IMR-90 (cell line): Measurements from ENCODE around the gene COL23A1. TPM values are rescaled to one million over a fixed set of nuclear protein-coding genes. Genes with fewer than 3 reads are reported as not detected.

ENCODE experiments used
- ATAC-seq: fragments of 200-7000 bp; cut with Tn5 transposase; 2 replicates; pipeline ENCODE4 v1.9.1; 2020; ENCODE audit warnings: low read depth, mild to moderate bottlenecking, moderate library complexity
- BruUV-seq: library from RNA; stranded (reverse); fragments of 400-500 nt; replicated peaks from 2 replicates; lab custom pipeline; 2021; lab: Mats Ljungman, UMichigan
- CTCF ChIA-PET: fragments of 300-600 bp; formaldehyde crosslinking; extraction: SDS; loops from one replicate; lab custom pipeline; 2021; ENCODE audit warnings: antibody characterized with exemption; lab: Yijun Ruan, JAX
- POLR2A ChIA-PET: fragments of 300-600 bp; sonication (Branson Sonifier 250); formaldehyde crosslinking; loops from one replicate; lab custom pipeline; 2022; ENCODE audit warnings: antibody characterized with exemption; ENCODE audit not compliant: unreplicated experiment; lab: Charles Lee
- DNase-seq: peaks from one replicate; pipeline ENCODE4 v3.0.0; 2013
- H2AFZ ChIP-seq: replicated peaks from 2 replicates; pipeline ENCODE3; 2013; ENCODE audit warnings: low read length, mild to moderate bottlenecking; ENCODE audit not compliant: poor library complexity
- H2AK5ac ChIP-seq: 2 replicates; pipeline ENCODE4 v1.6.1; 2013; ENCODE audit warnings: low read depth, low read length, inconsistent platforms
- H2AK9ac ChIP-seq: replicated peaks from 2 replicates; pipeline ENCODE3; 2013; ENCODE audit warnings: mild to moderate bottlenecking, low read depth, low read length, moderate library complexity; ENCODE audit not compliant: poor library complexity
- H2BK120ac ChIP-seq: 2 replicates; pipeline ENCODE4 v1.6.1; 2013; ENCODE audit warnings: low read depth, low read length, inconsistent platforms
- H2BK15ac ChIP-seq: 3 replicates; pipeline ENCODE4 v1.6.1; 2013; ENCODE audit warnings: low read depth, low read length, inconsistent platforms
- H2BK20ac ChIP-seq: 2 replicates; pipeline ENCODE4 v1.6.1; 2013; ENCODE audit warnings: low read depth, mild to moderate bottlenecking, inconsistent platforms, low read length, moderate library complexity
- H2BK5ac ChIP-seq: 2 replicates; pipeline ENCODE4 v1.6.1; 2013; ENCODE audit warnings: mild to moderate bottlenecking, low read depth, low read length, inconsistent platforms; ENCODE audit not compliant: poor library complexity, severe bottlenecking
- H3K14ac ChIP-seq: replicated peaks from 2 replicates; pipeline ENCODE4 v1.6.1; 2013; ENCODE audit warnings: low read depth, low read length, inconsistent platforms
- H3K18ac ChIP-seq: 2 replicates; pipeline ENCODE4 v1.6.1; 2013; ENCODE audit warnings: low read depth, low read length, control low read depth
- H3K23ac ChIP-seq: 2 replicates; pipeline ENCODE4 v1.6.1; 2013; ENCODE audit warnings: low read depth, low read length, inconsistent platforms
- H3K27ac ChIP-seq: 2 replicates; pipeline ENCODE4 v1.5.1; 2013; ENCODE audit warnings: mild to moderate bottlenecking, control low read depth, low read length; ENCODE audit not compliant: insufficient read depth
- H3K27me3 ChIP-seq: 2 replicates; pipeline ENCODE4 v1.6.1; 2013; ENCODE audit warnings: low read length; ENCODE audit not compliant: control insufficient read depth, insufficient read depth
- H3K36me3 ChIP-seq: 2 replicates; pipeline ENCODE4 v1.6.1; 2013; ENCODE audit warnings: low read length, mixed read lengths; ENCODE audit not compliant: control insufficient read depth, insufficient read depth
- H3K4ac ChIP-seq: 2 replicates; pipeline ENCODE4 v1.6.1; 2013; ENCODE audit warnings: low read depth, low read length, inconsistent platforms
- H3K4me1 ChIP-seq: 2 replicates; pipeline ENCODE4 v1.6.1; 2013; ENCODE audit warnings: low read length, mixed read lengths; ENCODE audit not compliant: control insufficient read depth, insufficient read depth
- H3K4me2 ChIP-seq: 2 replicates; pipeline ENCODE4 v1.6.1; 2013; ENCODE audit warnings: low read depth, mild to moderate bottlenecking, control low read depth, low read length, moderate library complexity
- H3K4me3 ChIP-seq: 2 replicates; pipeline ENCODE4 v1.5.1; 2013; ENCODE audit warnings: low read depth, mild to moderate bottlenecking, control low read depth, low read length, moderate library complexity; ENCODE audit not compliant: insufficient read depth
- H3K56ac ChIP-seq: 2 replicates; pipeline ENCODE4 v1.6.1; 2013; ENCODE audit warnings: low read length, inconsistent platforms; ENCODE audit not compliant: insufficient read depth; ENCODE audit errors: extremely low read depth
- H3K79me1 ChIP-seq, 2 experiments: 2 replicates each; pipeline ENCODE4 v1.6.1; 2013; ENCODE audit warnings: low read length in 2 of 2, inconsistent platforms in 1 of 2, low read depth in 1 of 2
- H3K9ac ChIP-seq: 2 replicates; pipeline ENCODE4 v1.6.1; 2013; ENCODE audit warnings: low read depth, low read length, control low read depth
- H3K9me1 ChIP-seq: 2 replicates; pipeline ENCODE4 v1.6.1; 2013; ENCODE audit warnings: low read length, inconsistent platforms; ENCODE audit not compliant: insufficient read depth
- H3K9me3 ChIP-seq: 2 replicates; pipeline ENCODE4 v1.6.1; 2013; ENCODE audit warnings: low read length; ENCODE audit not compliant: control insufficient read depth, insufficient read depth
- H4K20me1 ChIP-seq: 2 replicates; pipeline ENCODE4 v1.6.1; 2013; ENCODE audit warnings: low read length, inconsistent platforms; ENCODE audit not compliant: insufficient read depth
- H4K5ac ChIP-seq: 2 replicates; pipeline ENCODE4 v1.6.1; 2013; ENCODE audit warnings: mild to moderate bottlenecking, low read depth, low read length, control low read depth
- H4K8ac ChIP-seq, 2 experiments: 2 replicates each; pipeline ENCODE4 v1.6.1; 2013; ENCODE audit warnings: low read depth in 2 of 2, low read length in 2 of 2, control low read depth in 1 of 2, inconsistent platforms in 1 of 2
- H4K91ac ChIP-seq: 2 replicates; pipeline ENCODE4 v1.6.1; 2013; ENCODE audit warnings: low read depth, low read length, inconsistent platforms; ENCODE audit not compliant: insufficient read depth
- BHLHE40 ChIP-seq: fragments of 150-350 bp; IDR thresholded peaks from 2 replicates; pipeline ENCODE4 v1.6.1; 2016; ENCODE audit warnings: mild to moderate bottlenecking, low read depth, low read length
- CEBPB ChIP-seq: IDR thresholded peaks from 2 replicates; pipeline ENCODE4 v1.6.1; 2012; ENCODE audit warnings: low read depth, low read length, improper control_type of control experiment
- CHD1 ChIP-seq: IDR thresholded peaks from 2 replicates; pipeline ENCODE4 v1.6.1; 2012; ENCODE audit warnings: low read depth, low read length, improper control_type of control experiment
- ELK1 ChIP-seq: fragments of 150-350 bp; IDR thresholded peaks from 2 replicates; pipeline ENCODE4 v1.6.1; 2016; ENCODE audit warnings: low read depth, mild to moderate bottlenecking, low read length, moderate library complexity, borderline replicate concordance
- FOS ChIP-seq: fragments of 150-350 bp; IDR thresholded peaks from 2 replicates; pipeline ENCODE4 v1.6.1; 2016; ENCODE audit warnings: low read depth, low read length
- MAFK ChIP-seq: IDR thresholded peaks from 2 replicates; pipeline ENCODE4 v1.6.1; 2012; ENCODE audit warnings: low read depth, low read length, improper control_type of control experiment
- MAZ ChIP-seq: IDR thresholded peaks from 2 replicates; pipeline ENCODE4 v1.6.1; 2012; ENCODE audit warnings: low read depth, mild to moderate bottlenecking, low read length, improper control_type of control experiment, moderate library complexity, borderline replicate concordance
- MXI1 ChIP-seq: IDR thresholded peaks from 2 replicates; pipeline ENCODE4 v1.6.1; 2012; ENCODE audit warnings: low read depth, mild to moderate bottlenecking, low read length, moderate library complexity, borderline replicate concordance
- POLR2A ChIP-seq: IDR thresholded peaks from 2 replicates; pipeline ENCODE4 v1.6.1; 2012; ENCODE audit warnings: mild to moderate bottlenecking, low read depth, low read length
- RCOR1 ChIP-seq: IDR thresholded peaks from 2 replicates; pipeline ENCODE4 v1.6.1; 2012; ENCODE audit warnings: mild to moderate bottlenecking, low read length, improper control_type of control experiment; ENCODE audit not compliant: insufficient replicate concordance
- RFX5 ChIP-seq: IDR thresholded peaks from 2 replicates; pipeline ENCODE4 v1.8.0; 2012; ENCODE audit warnings: low read depth, mild to moderate bottlenecking, low read length, moderate library complexity
- USF2 ChIP-seq: fragments of 150-350 bp; IDR thresholded peaks from 2 replicates; pipeline ENCODE4 v1.6.1; 2017; ENCODE audit warnings: mild to moderate bottlenecking, antibody characterized with exemption, low read length, low read depth
- WGBS, 2 experiments: methylation state at CpG; one replicate each; pipeline versions ENCODE4 v1.1.5 to v1.1.7; 2013; ENCODE audit warnings: missing lambda C conversion rate in 2 of 2; ENCODE audit not compliant: insufficient read length in 1 of 2; ENCODE audit errors: extremely low coverage in 2 of 2; 5-methylcytosine and 5-hydroxymethylcytosine counted together
- dilution Hi-C: fragments of 300-500 bp; cut with HindIII; formaldehyde crosslinking; loops from one replicate; pipeline ENCODE4 v1.14.3; 2018; ENCODE audit warnings: low sequenced_read_pairs; ENCODE audit not compliant: unreplicated experiment
- in situ Hi-C: fragments of 300-500 bp; cut with MboI; formaldehyde crosslinking; loops from 3 replicates; pipeline ENCODE4 v1.14.3; 2019; ENCODE audit warnings: low sequenced_read_pairs, inconsistent platforms, mixed read lengths
- intact Hi-C: fragments of 100-400 bp; cut with micrococcal nuclease; formaldehyde crosslinking; loops from 2 replicates; pipeline ENCODE4 v1.10.0; 2022
- polyA plus RNA-seq, 3 experiments: library from polyadenylated mRNA; depleted of rRNA; stranded (reverse); fragments of >200 nt; gene quantifications; 2 replicates each; pipeline ENCODE4 v1.2.3, GENCODE V29; 2012; ENCODE audit warnings: low replicate concordance in 1 of 3
- total RNA-seq: library from RNA; depleted of rRNA; stranded (reverse); fragments of >200 nt; gene quantifications from 2 replicates; pipeline ENCODE4 v1.2.3, GENCODE V29; 2012

The COL23A1 gene
- total and polyA plus RNA-seq, 2 of the 4 experiments (the other 2 are of a cell fraction): not detected

GRCh38 chr5:178546675-178547033 lies 43.5 kb downstream of the COL23A1 start:
- 40% methylated on average over 1 of the region's 9 CpGs; no CpG with 5 or more reads in 1 of the 2 experiments for WGBS, 2 experiments
- ChIA-PET POLR2A (no interaction called here), CTCF (no interaction called here)
- Histone ChIP-seq H3K27ac (no peak overlapping the region), H3K27me3 (no peaks in the 10 kb centered on the region), H3K4me3 (no peak overlapping the region), H2AK5ac (no peak overlapping the region), H4K5ac (no peak overlapping the region), H2AK9ac (no peak overlapping the region), H2BK5ac (no peak overlapping the region), H3K4me2 (no peak overlapping the region), H3K23ac (no peak overlapping the region), H2BK15ac (no peak overlapping the region), H3K18ac (no peak overlapping the region), H2BK120ac (no peak overlapping the region), H3K56ac (no peak overlapping the region), H3K9ac (no peak overlapping the region), H4K20me1 (no peaks in the 10 kb centered on the region), H3K79me1 (no peaks in the 10 kb centered on the region), H4K8ac (no peak overlapping the region), H3K4me1 (no peaks in the 10 kb centered on the region), H2BK20ac (no peak overlapping the region), H3K4ac (no peak overlapping the region), H2AFZ (no peak overlapping the region), H3K9me1 (no peaks in the 10 kb centered on the region), H3K9me3 (peaks cover 4% of the 10 kb centered on the region), H3K36me3 (no peaks in the 10 kb centered on the region), H4K91ac (no peak overlapping the region), H3K14ac (no peak overlapping the region)
- DNase-seq: no peak
- in situ Hi-C loops (no loop called here), intact Hi-C loops (no loop called here), dilution Hi-C loops (no loop called here)
- no peak for ATAC-seq
- no TSS peak for BruUV-seq
- no peak for TF ChIP-seq MAZ
- no peak for TF ChIP-seq MXI1
- no peak for TF ChIP-seq USF2
- no peak for TF ChIP-seq FOS
- no peak for TF ChIP-seq CHD1
- no peak for TF ChIP-seq ELK1
- TF ChIP-seq RCOR1: no peak
- no peak for TF ChIP-seq CEBPB
- TF ChIP-seq POLR2A: no peak
- no peak for TF ChIP-seq RFX5
- no peak for TF ChIP-seq BHLHE40
- no peak for TF ChIP-seq MAFK
